Osteocyte (in vitro differentiated cells): ENCODE measurements around the gene LRRC45. TPM values are rescaled to one million over a fixed set of nuclear protein-coding genes. Genes with fewer than 3 reads are reported as not detected.

Experiments used
- DNase-seq: peaks from one replicate; pipeline ENCODE4 v3.0.0; 2021; ENCODE audit warnings: mixed read lengths; ENCODE audit not compliant: unreplicated experiment; ENCODE audit errors: extremely low spot score
- H3K27ac Mint-ChIP-seq: one replicate; pipeline ENCODE4 v1.8.0; 2021; ENCODE audit warnings: mild to moderate bottlenecking, mixed read lengths; ENCODE audit not compliant: unreplicated experiment
- H3K27me3 Mint-ChIP-seq: one replicate; pipeline ENCODE4 v1.8.0; 2021; ENCODE audit warnings: mixed read lengths; ENCODE audit not compliant: unreplicated experiment
- H3K36me3 Mint-ChIP-seq: one replicate; pipeline ENCODE4 v1.8.0; 2021; ENCODE audit warnings: mixed read lengths; ENCODE audit not compliant: unreplicated experiment
- H3K4me1 Mint-ChIP-seq: one replicate; pipeline ENCODE4 v1.8.0; 2021; ENCODE audit warnings: mixed read lengths; ENCODE audit not compliant: unreplicated experiment
- H3K4me3 Mint-ChIP-seq: one replicate; pipeline ENCODE4 v1.8.0; 2021; ENCODE audit warnings: mild to moderate bottlenecking, moderate library complexity, mixed read lengths; ENCODE audit not compliant: unreplicated experiment
- H3K9me3 Mint-ChIP-seq: one replicate; pipeline ENCODE4 v1.8.0; 2021; ENCODE audit warnings: mixed read lengths; ENCODE audit not compliant: unreplicated experiment
- CTCF ChIP-seq: fragments of 200-600 bp; sonication (generic); IDR thresholded peaks from 2 replicates; pipeline ENCODE4 v1.5.0; 2021; ENCODE audit warnings: antibody characterized with exemption, mild to moderate bottlenecking, moderate library complexity
- total RNA-seq: library from RNA; stranded (reverse); gene quantifications from 2 replicates; pipeline ENCODE4 v1.2.1, GENCODE V29; 2021

The LRRC45 gene
- total RNA-seq, 1 donor from 2014 or later = 9.4 TPM

- H3K4me1 Mint-ChIP-seq = peaks cover 15% of the 10 kb centered on the region
These were observed 32.2 kb downstream of the LRRC45 start for GRCh38 chr17:82055023-82055964.

DNA sequence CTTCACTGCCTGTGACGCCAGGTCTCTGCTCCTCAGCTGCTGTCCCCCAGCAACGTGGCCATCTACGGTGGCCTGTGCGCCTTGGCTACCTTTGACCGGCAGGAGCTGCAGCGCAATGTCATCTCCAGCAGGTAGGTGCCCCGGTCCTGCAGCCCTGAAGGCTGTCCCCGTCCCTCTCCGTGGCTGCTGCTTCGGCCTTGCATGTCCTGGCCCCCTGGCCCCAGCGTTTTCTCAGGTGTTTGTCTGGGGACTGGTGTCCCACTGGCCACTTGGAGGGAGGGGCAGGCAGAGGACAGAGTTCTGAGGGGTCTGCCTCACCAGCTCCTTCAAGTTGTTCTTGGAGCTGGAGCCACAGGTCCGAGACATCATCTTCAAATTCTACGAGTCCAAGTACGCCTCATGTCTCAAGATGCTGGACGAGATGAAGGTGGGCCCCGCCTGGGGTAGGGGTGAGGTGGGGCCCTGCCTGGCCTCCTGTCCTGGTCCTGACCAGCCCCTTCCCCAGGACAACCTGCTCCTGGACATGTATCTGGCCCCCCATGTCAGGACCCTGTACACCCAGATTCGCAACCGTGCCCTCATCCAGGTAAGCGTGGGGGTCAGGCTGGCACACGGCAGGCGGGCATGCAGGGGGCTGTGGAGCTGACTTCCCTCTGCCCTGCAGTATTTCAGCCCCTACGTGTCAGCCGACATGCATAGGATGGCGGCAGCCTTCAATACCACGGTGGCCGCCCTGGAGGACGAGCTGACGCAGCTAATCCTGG is 33.0 kb downstream of the LRRC45 start:
- no peak for DNase-seq
- TF ChIP-seq CTCF = no peak
- Mint-ChIP-seq H3K4me3 (no peak overlapping the region), H3K27ac (no peak overlapping the region), H3K27me3 (no peaks in the 10 kb centered on the region), H3K9me3 (no peaks in the 10 kb centered on the region), H3K36me3 (peaks cover 14% of the 10 kb centered on the region), H3K4me1 (peaks cover 9% of the 10 kb centered on the region)

More at GRCh38 chr17:82055023-82055964, 32.2 kb downstream of the LRRC45 start:
- no peak for DNase-seq
- Mint-ChIP-seq H3K4me3 (no peak overlapping the region), H3K27me3 (no peaks in the 10 kb centered on the region), H3K36me3 (peaks cover 14% of the 10 kb centered on the region), H3K27ac (no peak overlapping the region), H3K9me3 (no peaks in the 10 kb centered on the region)
- no peak for TF ChIP-seq CTCF

- Mint-ChIP-seq H3K36me3 (peaks cover 14% of the 10 kb centered on the region), H3K27me3 (no peaks in the 10 kb centered on the region), H3K4me3 (no peak overlapping the region), H3K4me1 (peaks cover 9% of the 10 kb centered on the region), H3K27ac (no peak overlapping the region), H3K9me3 (no peaks in the 10 kb centered on the region)
- DNase-seq = no peak
- TF ChIP-seq CTCF = no peak
These were observed 33.9 kb downstream of the LRRC45 start for GRCh38 chr17:82056729-82057621.

GRCh38 chr17:82058230-82058854 is 35.2 kb downstream of the LRRC45 start:
- Mint-ChIP-seq H3K4me3 (no peak overlapping the region), H3K9me3 (no peaks in the 10 kb centered on the region), H3K27me3 (no peaks in the 10 kb centered on the region), H3K36me3 (peaks cover 14% of the 10 kb centered on the region), H3K27ac (no peak overlapping the region), H3K4me1 (peaks cover 2% of the 10 kb centered on the region)
- DNase-seq = no peak
- TF ChIP-seq CTCF = no peak
